IMR-90 (cell line): ENCODE results near the gene FLNA. TPM values are rescaled to one million over a fixed set of nuclear protein-coding genes. Genes with fewer than 3 reads are reported as not detected.

Experiments
- ATAC-seq: fragments of 200-7000 bp; cut with Tn5 transposase; 2 replicates; pipeline ENCODE4 v1.9.1; 2020; ENCODE audit warnings: low read depth, mild to moderate bottlenecking, moderate library complexity
- BruUV-seq: library from RNA; stranded (reverse); fragments of 400-500 nt; replicated peaks from 2 replicates; lab custom pipeline; 2021; lab: Mats Ljungman, UMichigan
- CTCF ChIA-PET: fragments of 300-600 bp; formaldehyde crosslinking; extraction: SDS; loops from one replicate; lab custom pipeline; 2021; ENCODE audit warnings: antibody characterized with exemption; lab: Yijun Ruan, JAX
- POLR2A ChIA-PET: fragments of 300-600 bp; sonication (Branson Sonifier 250); formaldehyde crosslinking; loops from one replicate; lab custom pipeline; 2022; ENCODE audit warnings: antibody characterized with exemption; ENCODE audit not compliant: unreplicated experiment; lab: Charles Lee
- DNase-seq: peaks from one replicate; pipeline ENCODE4 v3.0.0; 2013
- H2AFZ ChIP-seq: replicated peaks from 2 replicates; pipeline ENCODE3; 2013; ENCODE audit warnings: low read length, mild to moderate bottlenecking; ENCODE audit not compliant: poor library complexity
- H2AK5ac ChIP-seq: 2 replicates; pipeline ENCODE4 v1.6.1; 2013; ENCODE audit warnings: low read depth, low read length, inconsistent platforms
- H2AK9ac ChIP-seq: replicated peaks from 2 replicates; pipeline ENCODE3; 2013; ENCODE audit warnings: mild to moderate bottlenecking, low read depth, low read length, moderate library complexity; ENCODE audit not compliant: poor library complexity
- H2BK120ac ChIP-seq: 2 replicates; pipeline ENCODE4 v1.6.1; 2013; ENCODE audit warnings: low read depth, low read length, inconsistent platforms
- H2BK15ac ChIP-seq: 3 replicates; pipeline ENCODE4 v1.6.1; 2013; ENCODE audit warnings: low read depth, low read length, inconsistent platforms
- H2BK20ac ChIP-seq: 2 replicates; pipeline ENCODE4 v1.6.1; 2013; ENCODE audit warnings: low read depth, mild to moderate bottlenecking, inconsistent platforms, low read length, moderate library complexity
- H2BK5ac ChIP-seq: 2 replicates; pipeline ENCODE4 v1.6.1; 2013; ENCODE audit warnings: mild to moderate bottlenecking, low read depth, low read length, inconsistent platforms; ENCODE audit not compliant: poor library complexity, severe bottlenecking
- H3K14ac ChIP-seq: replicated peaks from 2 replicates; pipeline ENCODE4 v1.6.1; 2013; ENCODE audit warnings: low read depth, low read length, inconsistent platforms
- H3K18ac ChIP-seq: 2 replicates; pipeline ENCODE4 v1.6.1; 2013; ENCODE audit warnings: low read depth, low read length, control low read depth
- H3K23ac ChIP-seq: 2 replicates; pipeline ENCODE4 v1.6.1; 2013; ENCODE audit warnings: low read depth, low read length, inconsistent platforms
- H3K27ac ChIP-seq: 2 replicates; pipeline ENCODE4 v1.5.1; 2013; ENCODE audit warnings: mild to moderate bottlenecking, control low read depth, low read length; ENCODE audit not compliant: insufficient read depth
- H3K27me3 ChIP-seq: 2 replicates; pipeline ENCODE4 v1.6.1; 2013; ENCODE audit warnings: low read length; ENCODE audit not compliant: control insufficient read depth, insufficient read depth
- H3K36me3 ChIP-seq: 2 replicates; pipeline ENCODE4 v1.6.1; 2013; ENCODE audit warnings: low read length, mixed read lengths; ENCODE audit not compliant: control insufficient read depth, insufficient read depth
- H3K4ac ChIP-seq: 2 replicates; pipeline ENCODE4 v1.6.1; 2013; ENCODE audit warnings: low read depth, low read length, inconsistent platforms
- H3K4me1 ChIP-seq: 2 replicates; pipeline ENCODE4 v1.6.1; 2013; ENCODE audit warnings: low read length, mixed read lengths; ENCODE audit not compliant: control insufficient read depth, insufficient read depth
- H3K4me2 ChIP-seq: 2 replicates; pipeline ENCODE4 v1.6.1; 2013; ENCODE audit warnings: low read depth, mild to moderate bottlenecking, control low read depth, low read length, moderate library complexity
- H3K4me3 ChIP-seq: 2 replicates; pipeline ENCODE4 v1.5.1; 2013; ENCODE audit warnings: low read depth, mild to moderate bottlenecking, control low read depth, low read length, moderate library complexity; ENCODE audit not compliant: insufficient read depth
- H3K56ac ChIP-seq: 2 replicates; pipeline ENCODE4 v1.6.1; 2013; ENCODE audit warnings: low read length, inconsistent platforms; ENCODE audit not compliant: insufficient read depth; ENCODE audit errors: extremely low read depth
- H3K79me1 ChIP-seq, 2 experiments: 2 replicates each; pipeline ENCODE4 v1.6.1; 2013; ENCODE audit warnings: low read length in 2 of 2, inconsistent platforms in 1 of 2, low read depth in 1 of 2
- H3K9ac ChIP-seq: 2 replicates; pipeline ENCODE4 v1.6.1; 2013; ENCODE audit warnings: low read depth, low read length, control low read depth
- H3K9me1 ChIP-seq: 2 replicates; pipeline ENCODE4 v1.6.1; 2013; ENCODE audit warnings: low read length, inconsistent platforms; ENCODE audit not compliant: insufficient read depth
- H3K9me3 ChIP-seq: 2 replicates; pipeline ENCODE4 v1.6.1; 2013; ENCODE audit warnings: low read length; ENCODE audit not compliant: control insufficient read depth, insufficient read depth
- H4K20me1 ChIP-seq: 2 replicates; pipeline ENCODE4 v1.6.1; 2013; ENCODE audit warnings: low read length, inconsistent platforms; ENCODE audit not compliant: insufficient read depth
- H4K5ac ChIP-seq: 2 replicates; pipeline ENCODE4 v1.6.1; 2013; ENCODE audit warnings: mild to moderate bottlenecking, low read depth, low read length, control low read depth
- H4K8ac ChIP-seq, 2 experiments: 2 replicates each; pipeline ENCODE4 v1.6.1; 2013; ENCODE audit warnings: low read depth in 2 of 2, low read length in 2 of 2, control low read depth in 1 of 2, inconsistent platforms in 1 of 2
- H4K91ac ChIP-seq: 2 replicates; pipeline ENCODE4 v1.6.1; 2013; ENCODE audit warnings: low read depth, low read length, inconsistent platforms; ENCODE audit not compliant: insufficient read depth
- CEBPB ChIP-seq: IDR thresholded peaks from 2 replicates; pipeline ENCODE4 v1.6.1; 2012; ENCODE audit warnings: low read depth, low read length, improper control_type of control experiment
- CHD1 ChIP-seq: IDR thresholded peaks from 2 replicates; pipeline ENCODE4 v1.6.1; 2012; ENCODE audit warnings: low read depth, low read length, improper control_type of control experiment
- CTCF ChIP-seq: conservative IDR thresholded peaks from 2 replicates; pipeline ENCODE4 v1.5.1; 2012; ENCODE audit warnings: mild to moderate bottlenecking, low read depth, low read length, improper control_type of control experiment
- MAFK ChIP-seq: IDR thresholded peaks from 2 replicates; pipeline ENCODE4 v1.6.1; 2012; ENCODE audit warnings: low read depth, low read length, improper control_type of control experiment
- MXI1 ChIP-seq: IDR thresholded peaks from 2 replicates; pipeline ENCODE4 v1.6.1; 2012; ENCODE audit warnings: low read depth, mild to moderate bottlenecking, low read length, moderate library complexity, borderline replicate concordance
- NFE2L2 ChIP-seq: fragments of 150-350 bp; IDR thresholded peaks from 2 replicates; pipeline ENCODE4 v1.6.1; 2016; ENCODE audit warnings: low read depth, mild to moderate bottlenecking, low read length
- RAD21 ChIP-seq: IDR thresholded peaks from 2 replicates; pipeline ENCODE4 v1.6.1; 2012; ENCODE audit warnings: low read length, improper control_type of control experiment
- WGBS, 2 experiments: methylation state at CpG; one replicate each; pipeline versions ENCODE4 v1.1.5 to v1.1.7; 2013; ENCODE audit warnings: missing lambda C conversion rate in 2 of 2; ENCODE audit not compliant: insufficient read length in 1 of 2; ENCODE audit errors: extremely low coverage in 2 of 2; 5-methylcytosine and 5-hydroxymethylcytosine counted together
- dilution Hi-C: fragments of 300-500 bp; cut with HindIII; formaldehyde crosslinking; loops from one replicate; pipeline ENCODE4 v1.14.3; 2018; ENCODE audit warnings: low sequenced_read_pairs; ENCODE audit not compliant: unreplicated experiment
- in situ Hi-C: fragments of 300-500 bp; cut with MboI; formaldehyde crosslinking; loops from 3 replicates; pipeline ENCODE4 v1.14.3; 2019; ENCODE audit warnings: low sequenced_read_pairs, inconsistent platforms, mixed read lengths
- intact Hi-C: fragments of 100-400 bp; cut with micrococcal nuclease; formaldehyde crosslinking; loops from 2 replicates; pipeline ENCODE4 v1.10.0; 2022
- polyA plus RNA-seq, 3 experiments: library from polyadenylated mRNA; depleted of rRNA; stranded (reverse); fragments of >200 nt; gene quantifications; 2 replicates each; pipeline ENCODE4 v1.2.3, GENCODE V29; 2012; ENCODE audit warnings: low replicate concordance in 1 of 3
- total RNA-seq: library from RNA; depleted of rRNA; stranded (reverse); fragments of >200 nt; gene quantifications from 2 replicates; pipeline ENCODE4 v1.2.3, GENCODE V29; 2012
- TF ChIP-seq, protein P1 (sequence below): fragments of 150-350 bp; IDR thresholded peaks from 2 replicates; pipeline ENCODE4 v1.6.1; 2017; ENCODE audit warnings: mild to moderate bottlenecking, antibody characterized with exemption, low read length, low read depth

Gene FLNA
- total and polyA plus RNA-seq, 2 of the 4 experiments (the other 2 are of a cell fraction) = 1,356 to 1,357 TPM

DNA sequence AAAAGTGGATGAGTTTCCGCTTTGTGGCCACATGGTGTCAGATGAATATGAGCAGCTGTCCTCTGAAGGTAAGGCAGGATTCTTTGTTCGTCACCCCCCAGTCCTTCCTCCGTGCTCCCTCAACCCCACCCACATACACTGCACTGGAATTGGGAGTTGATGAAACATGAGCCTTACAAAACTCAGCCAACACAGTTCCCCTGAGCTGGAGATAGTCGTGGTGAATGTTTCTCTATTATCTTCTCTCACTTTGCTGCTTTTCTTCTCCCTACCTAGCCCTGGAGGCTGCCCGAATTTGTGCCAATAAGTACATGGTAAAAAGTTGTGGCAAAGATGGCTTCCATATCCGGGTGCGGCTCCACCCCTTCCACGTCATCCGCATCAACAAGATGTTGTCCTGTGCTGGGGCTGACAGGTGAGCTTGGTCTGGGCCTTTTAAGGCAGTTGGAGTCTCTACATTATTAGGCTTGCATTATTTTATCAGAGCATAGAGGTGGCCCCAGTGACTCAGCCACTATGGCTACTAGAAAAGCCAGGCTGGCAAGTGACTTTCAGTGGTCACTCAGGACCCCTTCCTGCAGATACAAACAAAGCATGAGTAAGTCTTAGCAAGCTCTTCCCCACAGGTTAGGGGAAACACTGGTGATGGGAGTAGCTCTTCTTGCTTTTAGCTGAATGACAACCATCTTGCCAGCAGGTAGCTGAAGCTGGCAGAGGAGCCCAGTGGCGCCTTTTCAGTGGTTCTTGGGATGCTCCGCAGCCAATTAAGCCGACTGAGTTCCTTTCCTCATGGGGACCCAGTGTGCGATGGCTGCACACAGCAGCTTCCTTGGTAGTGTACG is 25.3 kb upstream of the FLNA start:
- H2AK5ac ChIP-seq = peak overlapping the region; percentile 91
- H4K5ac ChIP-seq = no peak overlapping the region
- H4K20me1 ChIP-seq = peaks cover 44% of the 10 kb centered on the region
- dilution Hi-C loops = no loop called here
- H2AFZ ChIP-seq = peak overlapping the region; percentile 17
- 0 out of 2 replicates have a peak overlapping the region, but pooled peaks have one; percentile 31 for H3K23ac ChIP-seq
- H3K4ac ChIP-seq = peak overlapping the region; percentile 74
- POLR2A ChIA-PET = interaction anchor here (1.1 kb wide), 1 partner anchor 132 kb away, joined by 3 read pairs; no protein-coding TSS in a partner anchor
- no peak overlapping the region for H2BK120ac ChIP-seq
- H3K18ac ChIP-seq = no peak overlapping the region
- in situ Hi-C loops = no loop called here
- H3K56ac ChIP-seq = peak overlapping the region; percentile 79
- no CpG with 5 or more reads among the region's 14 CpGs for WGBS, 2 experiments
- TF ChIP-seq CTCF (no peak), CEBPB (no peak), CHD1 (peak; percentile 36; the same call in 1 of the 2 replicates), MAFK (no peak), NFE2L2 (no peak), MXI1 (no peak), RAD21 (no peak)
- TF ChIP-seq, protein P1, sequence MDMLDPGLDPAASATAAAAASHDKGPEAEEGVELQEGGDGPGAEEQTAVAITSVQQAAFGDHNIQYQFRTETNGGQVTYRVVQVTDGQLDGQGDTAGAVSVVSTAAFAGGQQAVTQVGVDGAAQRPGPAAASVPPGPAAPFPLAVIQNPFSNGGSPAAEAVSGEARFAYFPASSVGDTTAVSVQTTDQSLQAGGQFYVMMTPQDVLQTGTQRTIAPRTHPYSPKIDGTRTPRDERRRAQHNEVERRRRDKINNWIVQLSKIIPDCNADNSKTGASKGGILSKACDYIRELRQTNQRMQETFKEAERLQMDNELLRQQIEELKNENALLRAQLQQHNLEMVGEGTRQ = no peak
- H3K9me1 ChIP-seq = no peaks in the 10 kb centered on the region
- H3K79me1 ChIP-seq = peaks cover 4 to 24% of the 10 kb centered on the region in 2 experiments; a peak in 3 of 4 replicates
- H3K36me3 ChIP-seq = peaks cover 21% of the 10 kb centered on the region
- peak overlapping the region; percentile 64 for H3K4me3 ChIP-seq
- no peak overlapping the region for H2BK20ac ChIP-seq
- peak overlapping the region; percentile 93 for H3K4me2 ChIP-seq
- peak overlapping the region; percentile 97 for H3K9ac ChIP-seq
- ATAC-seq = no peak
- peak overlapping the region; percentile 85 for H4K91ac ChIP-seq
- H2BK5ac ChIP-seq = peak overlapping the region; percentile 89
- no peaks in the 10 kb centered on the region for H3K27me3 ChIP-seq
- H3K4me1 ChIP-seq = 0 out of 2 replicates have a peak, but pooled peaks cover 2% of the 10 kb centered on the region
- no peak for DNase-seq
- peak overlapping the region; percentile 99 for H3K14ac ChIP-seq
- peak overlapping the region; percentile 70 to 85; a peak in 3 of 4 replicates for H4K8ac ChIP-seq
- peak overlapping the region; percentile 96 for H2AK9ac ChIP-seq
- CTCF ChIA-PET = interaction anchor here (1.2 kb wide), 1 partner anchor 141 kb away, joined by 3 read pairs; no protein-coding TSS in a partner anchor
- H3K27ac ChIP-seq = peak overlapping the region; percentile 91
- H2BK15ac ChIP-seq = no peak overlapping the region
- no TSS peak for BruUV-seq
- no peaks in the 10 kb centered on the region for H3K9me3 ChIP-seq
- intact Hi-C loops = no loop called here
